ENCODE measurements around the gene KCNA5.

KCNA5 gene

GRCh38 chr12:5027046-5027821 is 16.4 kb upstream of the KCNA5 start:
- DNase-seq (ENCODE audit: low read depth) = no peak

GRCh38 chr12:5030066-5030465 is 13.6 kb upstream of the KCNA5 start:
- DNase-seq (ENCODE audit: low read depth) = no peak

- DNase-seq (ENCODE audit: low read depth) = no peak
Measured at GRCh38 chr12:5031242-5031641, 12.4 kb upstream of the KCNA5 start.

- no peak for DNase-seq (ENCODE audit: low read depth)
Measured at GRCh38 chr12:5031958-5032357, 11.7 kb upstream of the KCNA5 start.

- no peak for DNase-seq (ENCODE audit: low read depth)
Measured at GRCh38 chr12:5032821-5033220, 10.9 kb upstream of the KCNA5 start.

- DNase-seq (ENCODE audit: low read depth) = no peak
Measured at GRCh38 chr12:5033883-5034282, 9.8 kb upstream of the KCNA5 start.

- DNase-seq (ENCODE audit: low read depth) = no peak
Measured at GRCh38 chr12:5034603-5035002, 9.1 kb upstream of the KCNA5 start.

GRCh38 chr12:5035618-5036017 is 8.1 kb upstream of the KCNA5 start:
- DNase-seq (ENCODE audit: low read depth) = no peak

- DNase-seq (ENCODE audit: low read depth) = no peak
Measured at GRCh38 chr12:5036031-5036430, 7.6 kb upstream of the KCNA5 start.

GRCh38 chr12:5037795-5038357 is 5.8 kb upstream of the KCNA5 start:
- DNase-seq (ENCODE audit: low read depth) = no peak

- no peak for DNase-seq (ENCODE audit: low read depth)
Measured at GRCh38 chr12:5038781-5039311, 4.8 kb upstream of the KCNA5 start.

- no peak for DNase-seq (ENCODE audit: low read depth)
Measured at GRCh38 chr12:5039815-5040214, 3.9 kb upstream of the KCNA5 start.

GRCh38 chr12:5040368-5040767 is 3.3 kb upstream of the KCNA5 start:
- DNase-seq (ENCODE audit: low read depth) = no peak

GRCh38 chr12:5044420-5045295 is 979 bp downstream of the KCNA5 start:
- DNase-seq (ENCODE audit: low read depth) = no peak

GRCh38 chr12:5047094-5047493 is 3.4 kb downstream of the KCNA5 start:
- no peak for DNase-seq (ENCODE audit: low read depth)

- DNase-seq (ENCODE audit: low read depth) = no peak
Measured at GRCh38 chr12:5047729-5048128, 4.0 kb downstream of the KCNA5 start.

- no peak for DNase-seq (ENCODE audit: low read depth)
Measured at GRCh38 chr12:5050542-5050941, 6.9 kb downstream of the KCNA5 start.

GRCh38 chr12:5051334-5051733 is 7.7 kb downstream of the KCNA5 start:
- no peak for DNase-seq (ENCODE audit: low read depth)

GRCh38 chr12:5051913-5052312 is 8.2 kb downstream of the KCNA5 start:
- no peak for DNase-seq (ENCODE audit: low read depth)

- no peak for DNase-seq (ENCODE audit: low read depth)
Measured at GRCh38 chr12:5052348-5052747, 8.7 kb downstream of the KCNA5 start.

GRCh38 chr12:5059358-5059757 is 15.7 kb downstream of the KCNA5 start:
- DNase-seq (ENCODE audit: low read depth) = no peak

- no peak for DNase-seq (ENCODE audit: low read depth)
Measured at GRCh38 chr12:5060958-5061357, 17.3 kb downstream of the KCNA5 start.

- no peak for DNase-seq (ENCODE audit: low read depth)
Measured at GRCh38 chr12:5063149-5063548, 19.5 kb downstream of the KCNA5 start.
